Loucy (cell line): ENCODE measurements around the gene CLEC4C.
"Not testable (repeated sequence)": the region's sequence is repeated elsewhere in the genome, so short reads cannot be mapped to it uniquely, and the experiment has no call there.

Experiments
- H2AFZ ChIP-seq: fragments of 200-600 bp; sonication (generic); 2 replicates; pipeline ENCODE4 v1.6.0; 2016; ENCODE audit warnings: antibody characterized with exemption, mild to moderate bottlenecking, low read length, moderate library complexity
- H3F3A ChIP-seq: fragments of 200-600 bp; 2 replicates; pipeline ENCODE4 v1.6.0; 2016; ENCODE audit warnings: antibody characterized with exemption, low read depth, mild to moderate bottlenecking
- H3K27me3 ChIP-seq: fragments of 200-600 bp; sonication (generic); 2 replicates; pipeline ENCODE4 v1.6.1; 2014; ENCODE audit warnings: low read length, mild to moderate bottlenecking; ENCODE audit not compliant: insufficient read depth, poor library complexity, severe bottlenecking
- H3K36me3 ChIP-seq: fragments of 200-600 bp; sonication (generic); 2 replicates; pipeline ENCODE4 v1.6.1; 2016; ENCODE audit warnings: low read length; ENCODE audit not compliant: insufficient read depth
- H3K4me1 ChIP-seq: fragments of 200-600 bp; sonication (generic); 2 replicates; pipeline ENCODE4 v1.5.1; 2014; ENCODE audit warnings: low read length, mild to moderate bottlenecking; ENCODE audit not compliant: insufficient read depth, poor library complexity, severe bottlenecking
- H3K4me2 ChIP-seq: fragments of 200-600 bp; sonication (generic); 2 replicates; pipeline ENCODE4 v1.6.0; 2014; ENCODE audit warnings: antibody characterized with exemption, low read length, low read depth, mild to moderate bottlenecking; ENCODE audit not compliant: poor library complexity, severe bottlenecking
- H3K4me3 ChIP-seq: fragments of 200-600 bp; sonication (generic); 2 replicates; pipeline ENCODE4 v1.5.1; 2014; ENCODE audit warnings: low read length, mild to moderate bottlenecking, mixed read lengths; ENCODE audit not compliant: poor library complexity, severe bottlenecking
- H3K79me2 ChIP-seq: fragments of 200-600 bp; sonication (generic); 2 replicates; pipeline ENCODE4 v1.6.1; 2014; ENCODE audit warnings: low read length; ENCODE audit not compliant: insufficient read depth
- H3K9ac ChIP-seq: fragments of 200-600 bp; sonication (generic); 2 replicates; pipeline ENCODE4 v1.6.0; 2014; ENCODE audit warnings: mild to moderate bottlenecking, low read depth, low read length, moderate library complexity; ENCODE audit not compliant: poor library complexity, severe bottlenecking
- H3K9me2 ChIP-seq: fragments of 200-600 bp; sonication (generic); replicated peaks from 2 replicates; pipeline ENCODE4 v1.6.1; 2016; ENCODE audit warnings: low read depth, low read length, mixed read lengths
- H3K9me3 ChIP-seq: fragments of 200-600 bp; sonication (generic); 2 replicates; pipeline ENCODE4 v1.6.1; 2014; ENCODE audit warnings: mild to moderate bottlenecking, antibody characterized with exemption, low read length, low read depth; ENCODE audit not compliant: insufficient read depth
- H4K20me1 ChIP-seq: fragments of 200-600 bp; sonication (generic); 2 replicates; pipeline ENCODE4 v1.6.0; 2014; ENCODE audit warnings: antibody characterized with exemption, low read length, mild to moderate bottlenecking; ENCODE audit not compliant: insufficient read depth, poor library complexity, severe bottlenecking
- EZH2phosphoT487 ChIP-seq: fragments of 200-600 bp; IDR thresholded peaks from 2 replicates; pipeline ENCODE4 v1.6.1; 2018; ENCODE audit warnings: antibody characterized with exemption, mild to moderate bottlenecking, moderate library complexity, borderline replicate concordance
- TF ChIP-seq, protein P1 (sequence below): fragments of 200-600 bp; sonication (generic); conservative IDR thresholded peaks from 2 replicates; pipeline ENCODE4 v1.5.1; 2014; ENCODE audit warnings: mild to moderate bottlenecking, antibody characterized with exemption, low read length

CLEC4C gene, protein sequence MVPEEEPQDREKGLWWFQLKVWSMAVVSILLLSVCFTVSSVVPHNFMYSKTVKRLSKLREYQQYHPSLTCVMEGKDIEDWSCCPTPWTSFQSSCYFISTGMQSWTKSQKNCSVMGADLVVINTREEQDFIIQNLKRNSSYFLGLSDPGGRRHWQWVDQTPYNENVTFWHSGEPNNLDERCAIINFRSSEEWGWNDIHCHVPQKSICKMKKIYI

DNA sequence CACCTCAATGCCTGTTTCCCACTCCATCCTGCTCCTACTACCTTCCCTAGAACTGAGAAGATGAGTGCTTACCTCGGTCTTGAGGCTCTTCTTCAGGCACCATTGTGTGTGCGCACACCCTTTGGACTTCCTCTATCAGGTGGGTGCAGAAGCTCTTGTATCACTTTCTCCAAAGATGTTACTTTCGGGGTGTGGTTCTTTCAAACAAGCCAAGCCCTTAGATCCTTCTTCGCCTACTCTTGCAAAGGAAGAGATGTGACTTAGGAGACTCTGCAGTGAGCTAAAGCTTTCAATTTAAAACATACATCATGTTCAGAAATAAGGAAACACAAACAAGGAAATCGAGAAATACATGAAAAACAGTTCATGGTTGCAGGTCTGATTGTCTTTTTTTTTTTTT lies at the start of gene CLEC4C:
CLEC4C (minus strand) TSS at position 130 of the 400 bp plus-strand sequence; CDS start at position 103, 27 bp downstream.
- Histone ChIP-seq H3K4me1 (no peaks in the 10 kb centered on the region), H3F3A (no peaks in the 10 kb centered on the region), H3K4me3 (no peak within 1 kb of the TSS), H3K9ac (no peak within 1 kb of the TSS), H3K9me3 (no peaks in the 10 kb centered on the region), H3K27me3 (no peaks in the 10 kb centered on the region), H2AFZ (no peak within 1 kb of the TSS), H3K36me3 (no peaks in the 10 kb centered on the region), H3K9me2 (no peaks in the 10 kb centered on the region), H3K79me2 (no peaks in the 10 kb centered on the region), H3K4me2 (no peak within 1 kb of the TSS), H4K20me1 (no peaks in the 10 kb centered on the region)
- TF ChIP-seq, protein P1, sequence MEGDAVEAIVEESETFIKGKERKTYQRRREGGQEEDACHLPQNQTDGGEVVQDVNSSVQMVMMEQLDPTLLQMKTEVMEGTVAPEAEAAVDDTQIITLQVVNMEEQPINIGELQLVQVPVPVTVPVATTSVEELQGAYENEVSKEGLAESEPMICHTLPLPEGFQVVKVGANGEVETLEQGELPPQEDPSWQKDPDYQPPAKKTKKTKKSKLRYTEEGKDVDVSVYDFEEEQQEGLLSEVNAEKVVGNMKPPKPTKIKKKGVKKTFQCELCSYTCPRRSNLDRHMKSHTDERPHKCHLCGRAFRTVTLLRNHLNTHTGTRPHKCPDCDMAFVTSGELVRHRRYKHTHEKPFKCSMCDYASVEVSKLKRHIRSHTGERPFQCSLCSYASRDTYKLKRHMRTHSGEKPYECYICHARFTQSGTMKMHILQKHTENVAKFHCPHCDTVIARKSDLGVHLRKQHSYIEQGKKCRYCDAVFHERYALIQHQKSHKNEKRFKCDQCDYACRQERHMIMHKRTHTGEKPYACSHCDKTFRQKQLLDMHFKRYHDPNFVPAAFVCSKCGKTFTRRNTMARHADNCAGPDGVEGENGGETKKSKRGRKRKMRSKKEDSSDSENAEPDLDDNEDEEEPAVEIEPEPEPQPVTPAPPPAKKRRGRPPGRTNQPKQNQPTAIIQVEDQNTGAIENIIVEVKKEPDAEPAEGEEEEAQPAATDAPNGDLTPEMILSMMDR, result no peak
- no peak for TF ChIP-seq EZH2phosphoT487

DNA sequence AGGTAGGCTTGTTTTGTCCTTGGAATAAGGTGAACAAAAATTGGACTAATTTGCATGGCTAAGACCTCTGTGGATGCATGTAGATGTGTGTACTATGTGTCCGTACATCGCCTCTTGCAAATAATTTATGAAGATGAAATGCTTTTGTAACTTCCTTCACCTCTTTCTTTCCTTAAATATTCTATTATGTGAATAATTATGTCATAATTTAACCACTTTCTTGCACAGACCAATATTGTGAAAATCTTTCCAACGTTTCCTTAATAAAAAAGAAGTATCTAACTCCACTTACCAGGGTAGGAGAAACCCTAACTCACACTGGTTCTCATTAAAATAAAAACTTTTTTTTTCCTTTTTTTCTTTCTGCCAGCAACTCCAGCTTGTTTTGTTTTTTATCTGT lies 46.0 kb upstream of the CLEC4C start:
- Histone ChIP-seq H3K9me3 (no peaks in the 10 kb centered on the region), H3F3A (no peaks in the 10 kb centered on the region), H3K36me3 (no peaks in the 10 kb centered on the region), H3K9me2 (no peaks in the 10 kb centered on the region), H3K9ac (no peak overlapping the region), H3K79me2 (no peaks in the 10 kb centered on the region), H4K20me1 (no peaks in the 10 kb centered on the region), H3K4me1 (no peaks in the 10 kb centered on the region), H3K27me3 (no peaks in the 10 kb centered on the region), H3K4me2 (no peak overlapping the region), H3K4me3 (no peak overlapping the region), H2AFZ (no peak overlapping the region)
- TF ChIP-seq, protein P1, result no peak
- no peak for TF ChIP-seq EZH2phosphoT487

DNA sequence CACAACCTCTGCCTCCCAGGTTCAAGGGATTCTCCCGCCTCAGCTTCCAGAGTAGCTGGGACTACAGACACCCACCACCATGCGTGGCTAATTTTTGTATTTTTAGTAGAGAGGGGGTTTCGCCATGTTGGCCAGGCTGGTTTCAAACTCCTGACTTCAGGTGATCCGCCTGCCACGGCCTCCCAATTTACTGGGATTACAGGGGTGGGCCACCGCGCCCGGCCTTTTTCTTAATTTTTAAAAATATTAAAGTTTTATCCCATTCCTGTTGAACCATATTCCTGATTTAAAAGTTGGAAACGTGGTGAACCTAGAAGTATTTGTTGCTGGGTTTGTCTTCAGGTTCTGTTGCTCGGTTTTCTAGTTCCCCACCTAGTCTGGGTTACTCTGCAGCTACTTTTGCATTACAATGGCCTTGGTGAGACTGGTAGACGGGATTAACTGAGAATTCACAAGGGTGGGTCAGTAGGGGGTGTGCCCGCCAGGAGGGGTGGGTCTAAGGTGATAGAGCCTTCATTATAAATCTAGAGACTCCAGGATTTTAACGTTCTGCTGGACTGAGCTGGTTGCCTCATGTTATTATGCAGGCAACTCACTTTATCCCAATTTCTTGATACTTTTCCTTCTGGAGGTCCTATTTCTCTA lies 41.8 kb upstream of the CLEC4C start, which contains the start of gene NANOG:
NANOG (plus strand) TSS at position 519 of the 645 bp plus-strand sequence. CDS start 213 bp downstream, outside the sequence.
- H3K27me3 ChIP-seq, H3K4me1 ChIP-seq, H3K9ac ChIP-seq, H3K9me3 ChIP-seq, H3K79me2 ChIP-seq, H3K4me3 ChIP-seq, H3K36me3 ChIP-seq, H3F3A ChIP-seq, H3K4me2 ChIP-seq, H3K9me2 ChIP-seq, H4K20me1 ChIP-seq, H2AFZ ChIP-seq: not testable (repeated sequence)

DNA sequence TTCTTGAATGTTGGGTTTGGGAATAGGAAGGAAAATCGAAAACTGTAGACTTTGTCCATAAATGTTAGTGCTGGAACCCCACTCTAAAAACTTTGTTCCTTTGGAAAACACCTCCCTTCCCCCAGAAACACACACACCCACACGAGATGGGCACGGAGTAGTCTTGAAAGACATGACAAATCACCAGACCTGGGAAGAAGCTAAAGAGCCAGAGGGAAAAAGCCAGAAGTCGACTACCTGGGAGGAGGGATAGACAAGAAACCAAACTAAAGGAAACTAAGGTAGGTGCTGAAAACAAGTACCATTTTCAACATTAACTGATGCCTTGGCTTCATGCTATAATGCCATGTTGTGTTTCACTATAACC lies 41.1 kb upstream of the CLEC4C start:
- H3K4me3 ChIP-seq, result no peak overlapping the region
- no peak overlapping the region for H3K9ac ChIP-seq
- no peak overlapping the region for H3K4me2 ChIP-seq

More for the DNA sequence above, 41.1 kb upstream of the CLEC4C start:
- Histone ChIP-seq H3K36me3 (no peaks in the 10 kb centered on the region), H3K9me3 (no peaks in the 10 kb centered on the region), H4K20me1 (no peaks in the 10 kb centered on the region), H3K27me3 (no peaks in the 10 kb centered on the region), H2AFZ (no peak overlapping the region), H3K9me2 (no peaks in the 10 kb centered on the region), H3F3A (no peaks in the 10 kb centered on the region), H3K79me2 (no peaks in the 10 kb centered on the region), H3K4me1 (no peaks in the 10 kb centered on the region)
- TF ChIP-seq EZH2phosphoT487, result no peak
- TF ChIP-seq, protein P1, result no peak
